ENCODE results near the gene PARP6.

DNA sequence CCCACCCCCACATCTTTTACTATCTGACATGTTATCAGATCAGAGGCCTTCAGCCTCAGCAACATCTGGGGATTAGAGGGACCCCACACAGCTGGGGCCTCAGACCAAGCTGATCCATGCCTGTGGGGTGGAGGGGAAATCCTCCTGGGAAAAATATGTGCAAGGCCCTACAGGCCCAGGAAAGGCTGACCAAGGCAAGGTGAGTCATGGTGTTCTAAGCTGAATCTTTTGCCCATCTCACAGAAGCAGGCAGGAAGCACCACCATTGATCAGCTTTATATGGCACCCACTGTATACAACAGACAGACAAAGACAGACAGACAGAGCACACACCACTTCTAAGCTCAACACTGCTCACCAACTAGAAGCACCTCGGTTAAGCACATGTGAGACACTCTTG lies 12.4 kb upstream of the PARP6 start:
- TF ChIP-seq, protein P1, sequence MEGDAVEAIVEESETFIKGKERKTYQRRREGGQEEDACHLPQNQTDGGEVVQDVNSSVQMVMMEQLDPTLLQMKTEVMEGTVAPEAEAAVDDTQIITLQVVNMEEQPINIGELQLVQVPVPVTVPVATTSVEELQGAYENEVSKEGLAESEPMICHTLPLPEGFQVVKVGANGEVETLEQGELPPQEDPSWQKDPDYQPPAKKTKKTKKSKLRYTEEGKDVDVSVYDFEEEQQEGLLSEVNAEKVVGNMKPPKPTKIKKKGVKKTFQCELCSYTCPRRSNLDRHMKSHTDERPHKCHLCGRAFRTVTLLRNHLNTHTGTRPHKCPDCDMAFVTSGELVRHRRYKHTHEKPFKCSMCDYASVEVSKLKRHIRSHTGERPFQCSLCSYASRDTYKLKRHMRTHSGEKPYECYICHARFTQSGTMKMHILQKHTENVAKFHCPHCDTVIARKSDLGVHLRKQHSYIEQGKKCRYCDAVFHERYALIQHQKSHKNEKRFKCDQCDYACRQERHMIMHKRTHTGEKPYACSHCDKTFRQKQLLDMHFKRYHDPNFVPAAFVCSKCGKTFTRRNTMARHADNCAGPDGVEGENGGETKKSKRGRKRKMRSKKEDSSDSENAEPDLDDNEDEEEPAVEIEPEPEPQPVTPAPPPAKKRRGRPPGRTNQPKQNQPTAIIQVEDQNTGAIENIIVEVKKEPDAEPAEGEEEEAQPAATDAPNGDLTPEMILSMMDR (conservative IDR thresholded peaks at IDR 0.05) = no peak
- TF ChIP-seq ZFX (IDR thresholded peaks at IDR 0.05) = no peak

All from C4-2B (cell line).